ENCODE results near the gene BCL7C.

GRCh38 chr16:30930160-30930571 is 36.3 kb upstream of the BCL7C start:
- no peak for TF ChIP-seq CTCF (optimal IDR thresholded peaks at IDR 0.05 in 1 of 3, IDR thresholded peaks at IDR 0.05 in 1 of 3, conservative IDR thresholded peaks at IDR 0.05 in 1 of 3; ENCODE audit: extremely low read depth in 1 of 3, insufficient read depth in 2 of 3, low read length in 3 of 3)
- no peak for TF ChIP-seq EZH2 (IDR thresholded peaks at IDR 0.05; ENCODE audit: low read length)
